Measurements from ENCODE around the gene OAF.

DNA sequence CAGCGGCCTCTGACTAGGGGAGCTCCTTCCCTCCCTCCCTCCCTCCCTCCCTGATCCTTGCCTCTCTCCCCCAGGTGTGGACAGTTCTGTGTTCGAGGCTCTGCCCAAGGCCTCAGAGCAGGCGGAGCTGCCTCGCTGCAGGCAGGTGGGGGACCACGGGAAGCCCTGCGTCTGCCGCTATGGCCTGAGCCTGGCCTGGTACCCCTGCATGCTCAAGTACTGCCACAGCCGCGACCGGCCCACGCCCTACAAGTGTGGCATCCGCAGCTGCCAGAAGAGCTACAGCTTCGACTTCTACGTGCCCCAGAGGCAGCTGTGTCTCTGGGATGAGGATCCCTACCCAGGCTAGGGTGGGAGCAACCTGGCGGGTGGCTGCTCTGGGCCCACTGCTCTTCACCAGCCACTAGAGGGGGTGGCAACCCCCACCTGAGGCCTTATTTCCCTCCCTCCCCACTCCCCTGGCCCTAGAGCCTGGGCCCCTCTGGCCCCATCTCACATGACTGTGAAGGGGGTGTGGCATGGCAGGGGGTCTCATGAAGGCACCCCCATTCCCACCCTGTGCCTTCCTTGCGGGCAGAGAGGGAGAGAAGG, 18.1 kb downstream of the OAF start:
- TF ChIP-seq TAF1 (IDR thresholded peaks at IDR 0.05; ENCODE audit: low read depth, low read length) (no peak), SIN3A (conservative IDR thresholded peaks at IDR 0.05 in 1 of 2, IDR thresholded peaks at IDR 0.05 in 1 of 2; ENCODE audit: low read depth in 1 of 2, low read length in 2 of 2) (no peak), CHD2 (IDR thresholded peaks at IDR 0.05; ENCODE audit: low read length) (no peak), EZH2 (IDR thresholded peaks at IDR 0.05; ENCODE audit: low read depth, low read length, severe bottlenecking) (no peak)
- TF ChIP-seq, protein P1, sequence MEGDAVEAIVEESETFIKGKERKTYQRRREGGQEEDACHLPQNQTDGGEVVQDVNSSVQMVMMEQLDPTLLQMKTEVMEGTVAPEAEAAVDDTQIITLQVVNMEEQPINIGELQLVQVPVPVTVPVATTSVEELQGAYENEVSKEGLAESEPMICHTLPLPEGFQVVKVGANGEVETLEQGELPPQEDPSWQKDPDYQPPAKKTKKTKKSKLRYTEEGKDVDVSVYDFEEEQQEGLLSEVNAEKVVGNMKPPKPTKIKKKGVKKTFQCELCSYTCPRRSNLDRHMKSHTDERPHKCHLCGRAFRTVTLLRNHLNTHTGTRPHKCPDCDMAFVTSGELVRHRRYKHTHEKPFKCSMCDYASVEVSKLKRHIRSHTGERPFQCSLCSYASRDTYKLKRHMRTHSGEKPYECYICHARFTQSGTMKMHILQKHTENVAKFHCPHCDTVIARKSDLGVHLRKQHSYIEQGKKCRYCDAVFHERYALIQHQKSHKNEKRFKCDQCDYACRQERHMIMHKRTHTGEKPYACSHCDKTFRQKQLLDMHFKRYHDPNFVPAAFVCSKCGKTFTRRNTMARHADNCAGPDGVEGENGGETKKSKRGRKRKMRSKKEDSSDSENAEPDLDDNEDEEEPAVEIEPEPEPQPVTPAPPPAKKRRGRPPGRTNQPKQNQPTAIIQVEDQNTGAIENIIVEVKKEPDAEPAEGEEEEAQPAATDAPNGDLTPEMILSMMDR (IDR thresholded peaks at IDR 0.05; ENCODE audit: control extremely low read depth in 1 of 3, insufficient read depth in 1 of 3, low read depth in 1 of 3, low read length in 3 of 3), result peak; percentile 45 to 64 (median 63); a peak in 3 of 4 replicates

Data from H1 (cell line).